SK-MEL-5 (cell line): ENCODE data around the gene HFE. TPM values are rescaled to one million over a fixed set of nuclear protein-coding genes. Genes with fewer than 3 reads are reported as not detected.
A peak's percentile ranks its signal among the peaks of the same experiment; 100 is the strongest.
"Not testable (repeated sequence)": the region's sequence is repeated elsewhere in the genome, so short reads cannot be mapped to it uniquely, and the experiment has no call there.

Source experiments
- DNase-seq: peaks from one replicate; pipeline ENCODE4 v3.0.0-alpha.2; 2016; ENCODE audit warnings: low read depth, low spot score
- in situ Hi-C: cut with HindIII; loops from 2 replicates; pipeline ENCODE4 v1.10.0; 2016; ENCODE audit warnings: low sequenced_read_pairs, high pct_unique_total_duplicates, low pct_unique_long_range_greater_than_20kb
- total RNA-seq: library from RNA; depleted of rRNA; stranded (reverse); fragments of >200 nt; shearing (Covaris generic); gene quantifications from 2 replicates; pipeline ENCODE4 v1.2.3, GENCODE V29; 2014

Gene HFE
- total RNA-seq, 1 experiment from 2014 or later = 15.8 TPM

GRCh38 chr6:26056583-26057350 is 30.5 kb upstream of the HFE start:
- peak; percentile 72 for DNase-seq
- in situ Hi-C loops = no loop called here

- DNase-seq = no peak
- in situ Hi-C loops = no loop called here
Observed at GRCh38 chr6:26057899-26058298, 29.3 kb upstream of the HFE start.

GRCh38 chr6:26058477-26059033 is 28.7 kb upstream of the HFE start:
- DNase-seq, in situ Hi-C loops: not testable (repeated sequence)

GRCh38 chr6:26059941-26060340 is 27.3 kb upstream of the HFE start:
- in situ Hi-C loops = loop anchor here (5.0 to 10.0 kb wide), 2 partner anchors 37 to 105 kb away; no protein-coding TSS in a partner anchor
- no peak for DNase-seq

GRCh38 chr6:26064619-26065257 is 22.5 kb upstream of the HFE start:
- peak; percentile 81 for DNase-seq
- in situ Hi-C loops = loop anchor here (5.0 to 10.0 kb wide), 2 partner anchors 33 to 100 kb away; no protein-coding TSS in a partner anchor

GRCh38 chr6:26065952-26066380 is 21.3 kb upstream of the HFE start:
- DNase-seq = peak; percentile 94
- in situ Hi-C loops = loop anchor here (10.0 kb wide), 1 partner anchor 99 kb away; no protein-coding TSS in a partner anchor

GRCh38 chr6:26067367-26067766 is 19.9 kb upstream of the HFE start:
- no peak for DNase-seq
- in situ Hi-C loops = loop anchor here (10.0 kb wide), 1 partner anchor 97 kb away; no protein-coding TSS in a partner anchor

GRCh38 chr6:26068036-26068435 is 19.2 kb upstream of the HFE start:
- in situ Hi-C loops = loop anchor here (10.0 kb wide), 1 partner anchor 97 kb away; no protein-coding TSS in a partner anchor
- no peak for DNase-seq

GRCh38 chr6:26071135-26071534 is 16.1 kb upstream of the HFE start:
- in situ Hi-C loops = no loop called here
- DNase-seq = peak; percentile 51

- no peak for DNase-seq
- in situ Hi-C loops = no loop called here
Observed at GRCh38 chr6:26075063-26075717, 12.0 kb upstream of the HFE start.

- in situ Hi-C loops = not testable (repeated sequence)
- DNase-seq = peak; percentile 76
Observed at GRCh38 chr6:26078066-26078465, 9.2 kb upstream of the HFE start.

GRCh38 chr6:26081096-26081495 is 6.1 kb upstream of the HFE start:
- DNase-seq, in situ Hi-C loops: not testable (repeated sequence)

- DNase-seq = no peak
- in situ Hi-C loops = no loop called here
Observed at GRCh38 chr6:26086211-26086610, 1.0 kb upstream of the HFE start.

- in situ Hi-C loops = no loop called here
- peak; percentile 42 for DNase-seq
Observed at GRCh38 chr6:26088344-26088743, 1.1 kb downstream of the HFE start.

- in situ Hi-C loops = no loop called here
- no peak for DNase-seq
Observed at GRCh38 chr6:26089272-26089671, 2.0 kb downstream of the HFE start.

- no peak for DNase-seq
- in situ Hi-C loops = no loop called here
Observed at GRCh38 chr6:26092443-26092842, 5.2 kb downstream of the HFE start.

GRCh38 chr6:26094036-26094435 is 6.8 kb downstream of the HFE start:
- in situ Hi-C loops = no loop called here
- no peak for DNase-seq
